Activated T-cell treated with anti-CD3 and anti-CD28 coated beads for 4 hours (primary cell): Measurements from ENCODE around the gene SCP2.

Experiments
- DNase-seq: peaks from one replicate; pipeline ENCODE4 v3.0.0-alpha.2; 2020

Gene SCP2

GRCh38 chr1:53069663-53070327 lies 142.7 kb downstream of the SCP2 start:
- no peak for DNase-seq

GRCh38 chr1:53070621-53071020 lies 143.5 kb downstream of the SCP2 start:
- no peak for DNase-seq

GRCh38 chr1:53071167-53071865 lies 144.2 kb downstream of the SCP2 start:
- DNase-seq: no peak

- DNase-seq: no peak
Measured at GRCh38 chr1:53071915-53072314, 144.8 kb downstream of the SCP2 start.

- DNase-seq: no peak
Measured at GRCh38 chr1:53073287-53073686, 146.2 kb downstream of the SCP2 start.

- DNase-seq: no peak
Measured at GRCh38 chr1:53073868-53074311, 146.8 kb downstream of the SCP2 start.

GRCh38 chr1:53074313-53075154 lies 147.5 kb downstream of the SCP2 start:
- DNase-seq: no peak

GRCh38 chr1:53075206-53075605 lies 148.1 kb downstream of the SCP2 start:
- DNase-seq: no peak

GRCh38 chr1:53075761-53076163 lies 148.7 kb downstream of the SCP2 start:
- DNase-seq: no peak

GRCh38 chr1:53076165-53076564 lies 149.1 kb downstream of the SCP2 start:
- no peak for DNase-seq

- no peak for DNase-seq
Measured at GRCh38 chr1:53076721-53077598, 149.9 kb downstream of the SCP2 start.

GRCh38 chr1:53077599-53077965 lies 150.5 kb downstream of the SCP2 start:
- DNase-seq: no peak

GRCh38 chr1:53078333-53079101 lies 151.4 kb downstream of the SCP2 start:
- no peak for DNase-seq

GRCh38 chr1:53079251-53079650 lies 152.2 kb downstream of the SCP2 start:
- no peak for DNase-seq

- DNase-seq: no peak
Measured at GRCh38 chr1:53080041-53080440, 153.0 kb downstream of the SCP2 start.

- no peak for DNase-seq
Measured at GRCh38 chr1:53080769-53081168, 153.7 kb downstream of the SCP2 start.

- DNase-seq: no peak
Measured at GRCh38 chr1:53081384-53082066, 154.4 kb downstream of the SCP2 start.

- DNase-seq: no peak
Measured at GRCh38 chr1:53082826-53083455, 155.9 kb downstream of the SCP2 start.

GRCh38 chr1:53083636-53084588 lies 156.8 kb downstream of the SCP2 start:
- no peak for DNase-seq

GRCh38 chr1:53084589-53084971 lies 157.5 kb downstream of the SCP2 start:
- no peak for DNase-seq
